Transverse colon (tissue), 3 donors: ENCODE data around the gene ETFB.

Source experiments
- EP300 ChIP-seq: sonication (generic); formaldehyde crosslinking; IDR thresholded peaks from one replicate; pipeline ENCODE4 v1.6.1; 2017; ENCODE audit warnings: antibody characterized with exemption, low read depth
- POLR2A ChIP-seq: fragments of 450-650 bp; IDR thresholded peaks from one replicate; pipeline ENCODE4 v1.6.1; 2016; ENCODE audit warnings: antibody characterized with exemption, mild to moderate bottlenecking, moderate library complexity
- TF ChIP-seq, protein P1 (sequence below), 5 experiments: fragments of 200-600 bp in 3 of 5; fragments of 450-650 bp in 2 of 5; sonication (generic) in 3 of 5; IDR thresholded peaks; 1 replicate in 2 of 5; 2 replicates in 3 of 5; pipeline ENCODE4 v1.5.1; 2016 to 2017; ENCODE audit warnings: antibody characterized with exemption in 5 of 5, inconsistent platforms in 3 of 5, mild to moderate bottlenecking in 2 of 5, moderate library complexity in 1 of 5

DNA sequence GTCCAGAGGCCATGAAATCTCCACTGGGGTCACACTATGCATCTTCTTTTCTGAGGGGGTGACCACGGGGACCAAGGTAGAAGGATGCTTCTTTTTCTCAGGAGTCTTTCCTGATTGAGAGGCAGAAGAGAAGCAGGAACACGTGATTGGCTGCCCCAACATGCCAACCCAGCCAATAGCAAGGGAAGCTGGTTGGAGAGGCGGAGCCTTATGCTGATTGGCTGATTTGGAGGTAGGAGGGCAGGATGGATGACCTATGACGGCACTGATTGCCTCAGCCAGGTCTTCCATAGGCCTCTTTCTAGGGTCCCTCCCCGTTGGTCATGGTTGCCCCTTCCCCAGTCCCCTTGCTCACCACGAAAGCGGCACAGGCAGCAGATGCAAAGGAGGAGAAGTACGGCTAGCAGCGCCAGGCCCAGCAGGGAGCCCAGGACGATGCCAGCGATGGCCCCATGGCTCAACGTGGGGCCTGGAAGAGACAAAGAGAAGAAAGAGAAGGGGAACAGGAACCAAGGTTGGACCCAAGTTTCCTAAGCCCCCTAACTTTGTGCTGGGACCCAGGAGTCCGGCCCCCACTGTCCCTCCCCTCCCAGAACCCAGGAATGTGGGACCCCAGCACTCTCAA, 32.2 kb downstream of the ETFB start:
- TF ChIP-seq, protein P1, sequence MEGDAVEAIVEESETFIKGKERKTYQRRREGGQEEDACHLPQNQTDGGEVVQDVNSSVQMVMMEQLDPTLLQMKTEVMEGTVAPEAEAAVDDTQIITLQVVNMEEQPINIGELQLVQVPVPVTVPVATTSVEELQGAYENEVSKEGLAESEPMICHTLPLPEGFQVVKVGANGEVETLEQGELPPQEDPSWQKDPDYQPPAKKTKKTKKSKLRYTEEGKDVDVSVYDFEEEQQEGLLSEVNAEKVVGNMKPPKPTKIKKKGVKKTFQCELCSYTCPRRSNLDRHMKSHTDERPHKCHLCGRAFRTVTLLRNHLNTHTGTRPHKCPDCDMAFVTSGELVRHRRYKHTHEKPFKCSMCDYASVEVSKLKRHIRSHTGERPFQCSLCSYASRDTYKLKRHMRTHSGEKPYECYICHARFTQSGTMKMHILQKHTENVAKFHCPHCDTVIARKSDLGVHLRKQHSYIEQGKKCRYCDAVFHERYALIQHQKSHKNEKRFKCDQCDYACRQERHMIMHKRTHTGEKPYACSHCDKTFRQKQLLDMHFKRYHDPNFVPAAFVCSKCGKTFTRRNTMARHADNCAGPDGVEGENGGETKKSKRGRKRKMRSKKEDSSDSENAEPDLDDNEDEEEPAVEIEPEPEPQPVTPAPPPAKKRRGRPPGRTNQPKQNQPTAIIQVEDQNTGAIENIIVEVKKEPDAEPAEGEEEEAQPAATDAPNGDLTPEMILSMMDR (IDR thresholded peaks at IDR 0.05), result no peak
- TF ChIP-seq POLR2A (no peak), EP300 (no peak)
